Heart left ventricle (tissue), 16 donors: Measurements from ENCODE around the gene TENM3. TPM values are rescaled to one million over a fixed set of nuclear protein-coding genes. Genes with fewer than 3 reads are reported as not detected.

Experiments used
- ATAC-seq, 4 donors: fragments of 200-7000 bp; cut with Tn5 transposase; one replicate each; pipeline ENCODE4 v1.9.1; 2020 to 2022; ENCODE audit warnings: moderate library complexity in 4 of 4, mild to moderate bottlenecking in 3 of 4, moderate number of reproducible peaks in 1 of 4
- DNase-seq, 5 donors: peaks; one replicate each; pipeline ENCODE4 v3.0.0-alpha.2; 2020
- H3K27ac ChIP-seq, 12 donors: fragments of 200-600 bp; sonication (generic) in 4 of 12; one replicate each; pipeline versions ENCODE4 v1.5.0 to v1.8.0; 2016 to 2022; ENCODE audit warnings: mild to moderate bottlenecking in 2 of 12
- H3K27me3 ChIP-seq, 9 donors: fragments of 200-600 bp; sonication (generic) in 2 of 9; one replicate each; pipeline versions ENCODE4 v1.5.1 to v1.8.0; 2016 to 2022; ENCODE audit warnings: mild to moderate bottlenecking in 3 of 9
- H3K36me3 ChIP-seq, 9 donors: fragments of 200-600 bp; sonication (generic) in 2 of 9; one replicate each; pipeline versions ENCODE4 v1.5.0 to v1.8.0; 2018 to 2022; ENCODE audit warnings: mild to moderate bottlenecking in 2 of 9
- H3K4me1 ChIP-seq, 12 donors: fragments of 200-600 bp; sonication (generic) in 4 of 12; one replicate each; pipeline versions ENCODE4 v1.5.0 to v1.8.0; 2016 to 2022; ENCODE audit warnings: mild to moderate bottlenecking in 3 of 12
- H3K4me3 ChIP-seq, 12 donors: fragments of 200-600 bp; sonication (generic) in 4 of 12; one replicate each; pipeline versions ENCODE4 v1.5.0 to v1.8.0; 2017 to 2022; ENCODE audit warnings: mild to moderate bottlenecking in 9 of 12, moderate library complexity in 4 of 12
- H3K9me3 ChIP-seq, 12 donors: fragments of 200-600 bp; sonication (generic) in 4 of 12; one replicate each; pipeline versions ENCODE4 v1.5.0 to v1.8.0; 2016 to 2022; ENCODE audit warnings: mild to moderate bottlenecking in 1 of 12
- POLR2A ChIP-seq, 2 donors: fragments of 450-650 bp; IDR thresholded peaks; one replicate each; pipeline ENCODE4 v1.6.1; 2017; ENCODE audit warnings: antibody characterized with exemption in 2 of 2, mild to moderate bottlenecking in 2 of 2, moderate library complexity in 2 of 2
- WGBS, 4 donors: extraction: QIAGEN DNeasy Blood & Tissue Kit in 2 of 4; methylation state at CpG; one replicate each; pipeline versions ENCODE4 v1.1.5 to v1.1.7; 2013 to 2018; 5-methylcytosine and 5-hydroxymethylcytosine counted together
- intact Hi-C, 10 donors: fragments of 100-400 bp; cut with DNase I; formaldehyde crosslinking; loops; one replicate each; pipeline versions ENCODE4 v1.11.1 to v1.14.2; 2022
- polyA plus RNA-seq, 2 donors: library from polyadenylated mRNA; stranded (reverse); fragments of 200-250 nt; gene quantifications; one replicate each; pipeline ENCODE4 v1.2.3, GENCODE V29; 2013
- total RNA-seq, 9 donors: library from RNA; depleted of rRNA in 2 of 9; stranded (reverse); fragments of >200 nt in 2 of 9; fragmentation: NEBNext Ultra II Directional in 3 of 9; extraction: Animal tissue kit (Norgen Biotek cat#: 25700) in 3 of 9; gene quantifications; one replicate each; pipeline versions ENCODE4 v1.1.0 to v1.2.4, GENCODE V29; 2016 to 2023
- TF ChIP-seq, protein P1 (sequence below), 12 donors: fragments of 200-600 bp; sonication (generic) in 4 of 12; IDR thresholded peaks; one replicate each; pipeline versions ENCODE4 v1.5.0 to v1.8.0; 2018 to 2022; ENCODE audit warnings: antibody characterized with exemption in 12 of 12, mild to moderate bottlenecking in 5 of 12
- donor health status: ischemic (EF 13 %, LVEDD 7.1; RV severe dilation, severe dysfunction).
- donor health status: healthy with polysubstance abuse.
- donor health status: DM: no; HTN: yes; CAD: no.
- donor health status: DM: no; HTN: no; CAD: no.
- donor health status: ischemic (EF 25% LVEDD 6.9; RV normal size, moderate dysfunction).
- donor health status: ischemic (EF 25% LVEDD 5.7; RV mildly dilated, moderate dysfunction).
- donor health status: healthy.
- donor health status: DM: yes; HTN: yes; CAD: no.
- donor health status: ischemic (EF 35%, LVEDD 5.7; RV mildly dilated, moderate dysfunction).
- donor health status: nonischemic (EF 11% LVEDD 7.7; RV severe dilation, severe dysfunction).
- donor health status: DM: yes; HTN: yes; CAD: no.
- donor health status: PGD.
- donor health status: ischemic (EF 29% LVEDD 5.4; RV normal size, mild dysfunction).
- donor health status: nonischemic (EF 23%, LVEDD 6.1; RV moderate dilation, normal function).

Gene TENM3
- total and polyA plus RNA-seq, 11 donors, result 0.19 to 10.3 (median 2.5) TPM

DNA sequence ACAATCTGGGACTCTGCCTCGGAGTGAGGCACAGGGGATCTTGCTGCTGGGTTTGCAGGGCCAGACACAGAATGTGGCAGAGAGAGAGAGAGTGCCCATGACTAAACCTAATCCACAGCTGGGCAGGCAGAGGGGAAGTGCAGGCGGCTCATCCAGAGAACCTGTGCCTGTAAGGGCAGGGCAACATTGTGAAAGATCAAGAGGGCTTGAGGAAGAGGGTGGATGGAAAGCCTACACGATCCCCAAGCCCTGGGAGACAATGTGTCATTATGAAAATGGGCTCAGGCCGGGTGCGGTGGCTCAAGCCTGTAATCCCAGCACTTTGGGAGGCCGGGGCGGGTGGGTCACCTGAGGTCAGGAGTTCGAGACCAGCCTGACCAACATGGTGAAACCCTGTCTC, 40.6 kb upstream of the TENM3 start:
- intact Hi-C loops, result no loop called here
- no peak for TF ChIP-seq POLR2A (IDR thresholded peaks at IDR 0.05)
- TF ChIP-seq, protein P1, sequence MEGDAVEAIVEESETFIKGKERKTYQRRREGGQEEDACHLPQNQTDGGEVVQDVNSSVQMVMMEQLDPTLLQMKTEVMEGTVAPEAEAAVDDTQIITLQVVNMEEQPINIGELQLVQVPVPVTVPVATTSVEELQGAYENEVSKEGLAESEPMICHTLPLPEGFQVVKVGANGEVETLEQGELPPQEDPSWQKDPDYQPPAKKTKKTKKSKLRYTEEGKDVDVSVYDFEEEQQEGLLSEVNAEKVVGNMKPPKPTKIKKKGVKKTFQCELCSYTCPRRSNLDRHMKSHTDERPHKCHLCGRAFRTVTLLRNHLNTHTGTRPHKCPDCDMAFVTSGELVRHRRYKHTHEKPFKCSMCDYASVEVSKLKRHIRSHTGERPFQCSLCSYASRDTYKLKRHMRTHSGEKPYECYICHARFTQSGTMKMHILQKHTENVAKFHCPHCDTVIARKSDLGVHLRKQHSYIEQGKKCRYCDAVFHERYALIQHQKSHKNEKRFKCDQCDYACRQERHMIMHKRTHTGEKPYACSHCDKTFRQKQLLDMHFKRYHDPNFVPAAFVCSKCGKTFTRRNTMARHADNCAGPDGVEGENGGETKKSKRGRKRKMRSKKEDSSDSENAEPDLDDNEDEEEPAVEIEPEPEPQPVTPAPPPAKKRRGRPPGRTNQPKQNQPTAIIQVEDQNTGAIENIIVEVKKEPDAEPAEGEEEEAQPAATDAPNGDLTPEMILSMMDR (IDR thresholded peaks at IDR 0.05), result no peak
- H3K27me3 ChIP-seq, result peaks cover 0 to 3% (median 0%) of the 10 kb centered on the region in 9 donors
- H3K4me3 ChIP-seq, result no peak overlapping the region
- WGBS, 4 donors, result 81 to 93% (median 89%) methylated on average over 8 of the region's 8 CpGs
- no peaks in the 10 kb centered on the region for H3K9me3 ChIP-seq
- H3K36me3 ChIP-seq, result no peaks in the 10 kb centered on the region
- ATAC-seq (no peak), DNase-seq (no peak)
- H3K27ac ChIP-seq, result no peak overlapping the region
- H3K4me1 ChIP-seq, result peaks cover 0 to 4% (median 0%) of the 10 kb centered on the region in 12 donors

DNA sequence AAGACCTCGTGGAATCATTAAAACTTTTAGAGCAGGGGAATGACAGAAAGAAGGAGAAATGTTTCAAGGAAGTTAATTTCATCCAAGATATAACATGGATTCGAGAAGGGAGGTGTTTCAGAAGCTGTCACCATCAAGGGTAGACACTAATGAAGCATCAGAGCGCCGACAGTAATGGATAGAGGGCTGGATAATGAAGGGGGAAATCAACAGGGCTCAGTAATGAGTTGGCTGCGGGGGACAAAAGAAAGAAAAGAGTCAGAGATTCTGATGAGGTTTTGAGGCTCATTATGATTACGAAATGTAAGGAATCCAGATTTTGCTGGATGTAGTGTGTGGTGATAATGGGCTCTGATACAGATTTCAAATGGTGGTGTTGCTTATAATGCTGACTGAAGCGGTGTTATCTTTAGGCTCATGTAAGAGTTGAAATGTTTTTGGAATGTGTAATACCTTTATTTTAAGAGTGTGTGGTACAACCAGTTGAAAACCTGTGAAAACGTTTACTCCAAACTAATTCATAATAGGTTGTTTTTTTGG, 39.3 kb upstream of the TENM3 start:
- H3K36me3 ChIP-seq, result no peaks in the 10 kb centered on the region
- intact Hi-C loops, result no loop called here
- H3K4me3 ChIP-seq, result no peak overlapping the region
- 64 to 70% (median 65%) methylated on average over 8 of the region's 8 CpGs for WGBS, 4 donors
- H3K27me3 ChIP-seq, result peaks cover 0 to 3% (median 0%) of the 10 kb centered on the region in 9 donors
- DNase-seq, result no peak
- TF ChIP-seq POLR2A (IDR thresholded peaks at IDR 0.05), result no peak
- TF ChIP-seq, protein P1 (IDR thresholded peaks at IDR 0.05), result no peak
- no peaks in the 10 kb centered on the region for H3K9me3 ChIP-seq
- ATAC-seq, result no peak
- no peak overlapping the region for H3K27ac ChIP-seq
- peaks cover 0 to 14% (median 0%) of the 10 kb centered on the region in 12 donors for H3K4me1 ChIP-seq

DNA sequence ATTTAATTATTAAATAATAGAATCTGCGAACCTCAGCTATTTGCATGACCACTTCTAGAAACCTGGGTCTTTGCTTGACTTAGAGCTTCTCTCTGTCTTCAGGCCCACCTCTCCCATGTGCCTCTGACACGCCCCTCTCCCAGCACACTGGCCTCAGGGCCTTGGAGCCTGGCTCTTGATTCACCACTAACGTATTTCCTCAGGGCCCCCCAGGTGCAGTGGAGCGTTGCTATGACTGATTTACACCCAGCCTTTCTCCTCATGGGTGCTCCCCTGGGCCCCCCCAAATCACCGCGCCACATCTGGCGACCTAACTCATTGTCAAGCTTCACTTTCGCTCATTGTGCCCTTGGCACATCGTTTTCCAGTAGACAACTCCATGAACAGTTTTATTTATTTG, 37.9 kb upstream of the TENM3 start:
- no peak overlapping the region for H3K4me3 ChIP-seq
- WGBS, 4 donors, result 86 to 93% (median 87%) methylated on average over 9 of the region's 9 CpGs
- no peaks in the 10 kb centered on the region for H3K9me3 ChIP-seq
- H3K4me1 ChIP-seq, result peaks cover 0 to 14% (median 0%) of the 10 kb centered on the region in 12 donors
- no peak for TF ChIP-seq POLR2A (IDR thresholded peaks at IDR 0.05)
- TF ChIP-seq, protein P1 (IDR thresholded peaks at IDR 0.05), result no peak
- H3K36me3 ChIP-seq, result no peaks in the 10 kb centered on the region
- intact Hi-C loops, result no loop called here
- DNase-seq (no peak), ATAC-seq (no peak)
- H3K27ac ChIP-seq, result no peak overlapping the region
- peaks cover 0 to 3% (median 0%) of the 10 kb centered on the region in 9 donors for H3K27me3 ChIP-seq

DNA sequence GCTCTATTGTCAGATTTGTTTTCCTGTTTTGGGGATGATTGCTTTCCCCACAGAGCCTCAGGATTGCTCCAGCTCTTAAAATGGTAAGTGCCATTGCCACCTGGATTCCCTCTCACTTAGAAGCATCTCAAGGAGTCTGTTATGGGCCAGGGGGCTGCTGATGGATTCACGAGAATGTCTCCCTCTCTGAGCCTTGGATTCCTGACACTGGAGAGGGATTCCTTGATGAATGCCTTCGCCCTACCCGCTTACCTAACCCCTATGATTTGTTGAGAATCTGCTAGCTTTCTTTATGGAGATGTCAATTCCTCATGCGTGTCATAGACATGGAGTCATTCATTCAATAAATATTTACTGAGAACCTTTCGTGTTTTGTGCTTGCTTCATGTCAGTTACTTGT, 36.9 kb upstream of the TENM3 start:
- Histone ChIP-seq H3K27ac (no peak overlapping the region), H3K27me3 (peaks cover 0 to 1% (median 0%) of the 10 kb centered on the region in 9 donors), H3K4me3 (no peak overlapping the region), H3K36me3 (no peaks in the 10 kb centered on the region), H3K4me1 (peaks cover 0 to 14% (median 0%) of the 10 kb centered on the region in 12 donors), H3K9me3 (no peaks in the 10 kb centered on the region)
- ATAC-seq, result no peak
- no peak for DNase-seq
- TF ChIP-seq POLR2A (IDR thresholded peaks at IDR 0.05), result no peak
- TF ChIP-seq, protein P1 (IDR thresholded peaks at IDR 0.05), result no peak
- intact Hi-C loops, result no loop called here
- WGBS, 4 donors, result 86 to 91% (median 87%) methylated on average over 5 of the region's 5 CpGs
